ENCODE data around the gene FBXW5.

FBXW5 gene

DNA sequence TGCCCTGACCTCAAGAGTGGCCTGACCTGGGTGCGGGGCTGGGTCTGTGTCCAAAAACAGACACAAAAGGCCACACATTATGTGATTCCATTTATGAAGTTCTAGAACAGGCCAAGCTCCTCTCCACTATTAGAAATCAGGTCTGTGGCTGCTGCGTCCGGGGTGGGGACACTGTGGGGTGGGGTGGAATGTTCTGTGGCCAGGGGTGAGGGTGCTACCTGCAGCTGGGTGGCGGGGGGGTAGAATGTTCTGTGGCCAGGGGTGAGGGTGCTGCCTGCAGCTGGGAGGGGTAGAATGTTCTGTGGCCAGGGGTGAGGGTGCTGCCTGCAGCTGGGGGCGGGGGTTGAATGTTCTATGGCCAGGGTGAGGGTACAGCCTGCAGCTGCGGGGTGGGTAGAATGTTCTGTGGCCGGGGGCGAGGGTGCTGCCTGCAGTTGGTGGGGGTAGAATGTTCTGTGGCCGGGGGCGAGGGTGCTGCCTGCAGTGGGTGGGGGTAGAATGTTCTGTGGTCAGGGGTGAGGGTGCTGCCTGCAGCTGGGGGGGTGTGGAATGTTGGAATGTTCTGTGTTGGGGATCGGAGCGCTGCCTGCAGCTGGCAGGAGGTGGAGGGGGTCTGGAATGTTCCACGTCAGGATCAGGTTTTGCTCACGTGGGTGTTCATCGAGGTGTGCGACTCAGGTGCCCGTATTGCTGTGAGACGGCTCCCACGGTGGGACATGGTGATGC lies 15.8 kb upstream of the FBXW5 start:
- DNase-seq: no peak

DNA sequence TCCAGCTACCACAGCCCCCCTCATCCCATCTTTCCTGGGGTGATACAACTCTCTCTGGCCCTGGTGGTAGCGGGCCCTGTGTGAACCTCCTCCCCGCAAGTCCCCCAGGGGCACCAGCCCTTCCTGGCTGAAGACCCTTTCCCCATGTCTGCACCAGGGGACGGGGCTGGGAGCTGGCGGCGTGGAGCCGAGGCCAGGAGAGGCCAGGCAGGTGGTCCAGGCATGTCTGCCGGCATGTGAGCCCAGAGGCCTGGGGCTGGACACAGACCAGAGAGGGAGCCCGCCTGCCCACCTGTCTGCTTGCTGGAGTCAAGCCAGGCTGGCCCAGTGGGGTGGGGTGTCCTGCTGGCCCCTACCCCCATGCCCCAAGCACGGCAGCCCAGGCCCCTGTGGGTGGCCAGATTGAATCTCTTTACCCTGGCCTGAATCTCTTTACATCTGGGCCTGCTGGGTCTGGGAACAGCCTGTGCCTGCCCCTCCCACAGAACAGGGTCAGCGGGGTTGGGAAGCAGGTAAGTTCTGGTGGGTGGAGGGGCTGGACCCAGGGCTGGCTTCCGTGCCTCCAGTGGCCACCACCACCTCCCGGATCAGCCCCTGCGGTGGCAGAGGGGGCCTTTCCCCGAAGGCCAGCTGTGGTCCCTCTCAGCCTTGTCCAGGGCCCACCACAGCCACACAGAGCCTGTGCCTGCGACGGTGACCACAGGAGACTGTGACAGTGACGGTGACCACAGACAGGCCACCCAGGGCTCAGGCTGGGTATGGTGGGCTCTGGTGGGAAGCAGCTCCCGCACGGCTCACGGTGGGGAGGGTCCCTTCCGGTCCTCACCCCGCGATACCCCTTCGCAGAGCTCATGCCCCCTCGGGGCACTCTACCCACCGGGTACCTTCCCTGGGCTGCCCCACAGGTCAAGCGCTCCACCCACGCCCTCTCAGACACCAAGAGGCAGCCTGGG lies 14.6 kb upstream of the FBXW5 start:
- DNase-seq: no peak

DNA sequence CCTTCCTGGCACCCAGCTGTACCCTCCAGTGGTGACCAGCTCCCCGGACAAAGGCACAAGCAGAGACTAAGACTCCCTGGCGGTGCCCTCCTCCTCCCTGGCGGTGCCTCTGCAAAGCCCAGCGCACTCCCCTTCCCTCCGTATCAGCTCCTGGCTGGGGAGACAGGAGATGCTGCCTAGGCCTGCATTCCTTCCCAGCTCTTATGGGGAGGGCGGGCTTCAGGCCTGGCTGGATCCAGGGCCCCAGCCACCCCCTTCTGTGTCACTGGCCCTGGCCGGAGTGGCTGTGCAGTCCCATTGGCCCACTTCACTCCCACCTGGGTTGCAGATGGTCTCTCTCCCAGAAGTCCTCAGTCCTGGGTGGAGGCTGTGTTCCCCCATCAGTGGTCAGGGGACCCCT lies 13.9 kb upstream of the FBXW5 start:
- no peak for DNase-seq

DNA sequence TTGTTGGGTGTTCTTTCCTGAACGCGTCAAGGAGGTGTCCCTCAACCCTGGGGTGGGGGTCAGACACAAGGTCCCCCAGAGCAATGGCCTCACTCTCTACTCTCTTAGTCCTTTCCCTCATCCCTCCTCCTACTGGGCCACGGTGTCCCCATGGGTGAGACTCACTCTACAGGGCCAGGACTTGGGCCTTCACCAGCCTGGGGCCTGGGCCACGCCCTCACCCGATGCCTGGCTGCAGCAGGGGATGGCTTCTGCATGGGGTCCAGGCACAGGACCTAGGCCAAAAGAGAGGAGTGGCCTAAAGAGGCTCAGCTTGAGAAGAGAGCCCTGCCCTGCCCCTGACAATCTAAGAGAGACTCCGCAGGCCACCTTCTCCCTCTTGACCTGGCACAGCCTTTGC lies 13.4 kb upstream of the FBXW5 start:
- no peak for DNase-seq

DNA sequence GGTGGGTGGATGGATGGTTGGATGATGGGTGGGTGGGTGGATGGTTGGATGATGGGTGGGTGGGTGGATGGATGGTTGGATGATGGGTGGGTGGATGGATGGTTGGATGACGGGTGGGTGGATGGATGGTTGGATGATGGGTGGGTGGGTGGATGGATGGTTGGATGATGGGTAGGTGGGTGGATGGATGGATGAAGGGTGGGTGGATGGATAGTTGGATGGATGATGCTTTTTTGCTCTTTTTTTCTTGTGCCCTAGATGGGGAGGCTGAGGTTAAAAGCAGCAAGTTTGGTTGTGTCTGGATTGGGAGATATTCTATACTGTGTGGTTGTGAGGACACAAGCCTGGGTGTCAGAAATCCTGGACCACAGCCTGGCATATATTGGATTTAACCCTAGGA lies 12.9 kb upstream of the FBXW5 start:
- DNase-seq: no peak

DNA sequence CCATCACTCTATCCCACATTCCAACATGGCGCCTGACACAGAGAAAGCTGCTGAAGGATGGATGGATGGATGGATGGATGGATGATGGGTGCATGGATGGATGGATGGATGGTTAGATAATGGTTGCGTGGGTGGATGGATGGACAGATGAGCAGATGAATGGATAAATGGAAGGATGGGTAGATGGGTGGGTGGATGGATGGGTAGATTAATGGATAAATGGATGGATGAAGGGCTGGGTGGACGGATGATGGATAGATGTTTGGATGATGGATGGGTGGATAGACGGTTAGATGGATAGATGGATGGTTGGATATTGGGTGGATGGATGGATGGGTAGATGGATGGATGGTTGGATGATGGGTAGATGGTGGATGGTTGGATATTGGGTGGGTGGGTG lies 12.1 kb upstream of the FBXW5 start:
- no peak for DNase-seq

DNA sequence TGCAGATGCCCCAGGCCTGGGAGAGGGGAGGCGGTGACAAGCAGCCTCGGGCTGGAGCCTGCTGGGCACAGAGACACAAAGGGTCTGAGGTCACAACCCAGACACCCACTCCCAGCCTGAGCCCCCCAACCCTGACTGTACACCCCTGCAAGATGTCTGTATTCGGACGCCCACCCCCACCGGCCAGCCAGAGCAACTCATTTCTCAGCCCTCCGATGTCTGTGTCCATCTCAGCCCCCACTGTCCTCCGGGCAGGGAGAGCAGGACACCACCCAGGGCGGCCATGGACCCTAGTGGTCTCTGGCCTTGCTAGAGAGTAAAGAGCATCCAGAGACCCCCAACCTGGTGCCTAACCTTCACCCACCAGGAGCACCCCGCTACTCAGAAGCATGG lies 11.4 kb upstream of the FBXW5 start:
- DNase-seq: no peak

DNA sequence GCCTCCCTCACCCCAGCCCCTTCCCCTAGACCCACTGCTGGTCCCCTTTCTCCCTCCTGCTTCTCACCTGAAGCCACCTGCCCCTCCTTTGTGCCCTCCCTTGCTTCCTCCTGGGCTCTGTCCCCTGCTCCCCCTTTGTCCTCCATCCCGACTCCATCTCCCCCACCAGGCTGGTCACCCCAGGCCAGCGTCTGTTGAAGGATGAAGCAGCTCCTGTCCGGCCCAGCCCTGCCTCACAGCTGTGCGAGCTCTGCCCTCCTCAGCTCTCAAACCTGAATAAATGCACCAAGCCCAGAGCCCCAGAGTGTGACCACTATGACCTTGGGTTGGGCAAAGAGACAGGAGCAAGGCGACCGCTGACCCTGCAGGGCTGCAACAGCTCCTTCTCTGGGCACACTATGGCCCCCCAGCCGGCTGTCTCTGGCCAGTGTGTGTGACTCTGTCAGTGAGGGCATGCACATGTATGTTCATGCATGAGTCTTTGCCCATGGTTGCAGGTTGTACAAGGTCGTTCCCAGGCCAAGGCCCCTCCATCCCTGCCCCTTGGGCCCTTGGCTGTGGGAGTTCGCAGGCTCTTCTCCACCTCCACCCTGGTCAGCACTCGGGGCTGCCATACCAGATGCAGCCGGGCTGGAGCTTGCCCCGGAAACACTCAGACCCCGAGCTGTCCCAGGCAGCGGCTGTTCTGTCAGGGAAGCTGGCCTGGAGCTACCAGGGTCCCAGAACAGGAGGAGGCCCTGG lies 10.8 kb upstream of the FBXW5 start:
- DNase-seq: no peak

DNA sequence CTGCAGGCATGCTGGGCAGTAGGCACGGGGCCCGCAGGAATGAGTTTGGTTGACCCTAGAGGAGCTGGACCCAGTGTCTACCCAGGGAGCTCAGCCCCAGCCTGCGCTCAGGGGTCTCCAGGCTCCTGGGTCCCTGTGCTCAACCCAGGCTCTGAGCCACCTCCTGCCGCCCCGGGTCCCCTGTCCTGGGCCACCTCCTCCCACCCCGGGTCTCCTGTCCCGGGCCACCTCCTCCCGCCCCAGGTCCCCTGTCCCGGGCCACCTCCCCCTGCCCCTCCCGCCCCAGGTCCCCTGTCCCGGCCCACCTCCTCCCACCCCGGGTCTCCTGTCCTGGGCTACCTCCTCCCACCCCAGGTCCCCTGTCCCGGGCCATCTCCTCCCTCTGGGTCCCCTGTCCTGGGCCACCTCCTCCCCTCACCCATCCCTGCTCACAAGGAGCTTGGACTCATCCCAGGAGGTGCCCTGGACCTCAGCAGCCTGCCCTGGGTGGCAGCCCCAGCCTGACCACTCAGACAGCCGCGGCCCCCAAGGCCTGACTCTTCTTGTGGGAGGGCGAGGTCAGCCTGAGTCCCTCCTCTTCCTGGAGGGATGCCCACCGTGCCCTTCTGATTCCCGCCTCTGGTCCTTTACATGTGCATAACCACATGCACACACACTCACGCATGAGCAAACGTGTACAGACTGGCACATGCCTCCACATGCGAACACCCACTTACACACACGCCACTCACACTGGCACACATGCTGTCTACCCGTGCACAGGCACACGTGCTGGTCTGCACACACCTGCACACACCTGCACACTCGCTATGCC lies 9.9 kb upstream of the FBXW5 start:
- DNase-seq: no peak

DNA sequence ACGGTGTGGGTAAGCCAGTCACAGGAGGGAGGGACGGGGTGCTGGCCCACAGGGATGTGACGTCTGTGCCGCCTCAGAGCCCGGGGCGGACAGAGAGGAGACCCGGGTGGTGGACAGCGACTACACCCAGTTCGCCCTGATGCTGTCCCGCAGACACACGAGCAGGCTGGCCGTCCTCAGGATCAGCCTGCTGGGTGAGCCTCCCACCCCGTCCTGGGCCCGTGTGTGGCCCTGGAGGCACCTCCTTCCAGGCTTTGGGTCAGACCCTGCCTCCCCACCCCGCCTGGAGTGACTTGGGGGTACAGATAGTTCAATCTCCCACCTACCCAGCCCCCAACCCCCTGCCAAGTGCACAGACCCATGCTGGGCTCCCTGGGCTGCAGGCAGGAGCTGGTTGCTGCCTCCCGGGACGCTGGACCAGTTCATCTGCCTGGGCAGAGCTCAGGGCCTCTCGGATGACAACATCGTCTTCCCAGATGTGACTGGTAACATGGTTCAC lies 9.3 kb upstream of the FBXW5 start:
- DNase-seq: no peak

DNA sequence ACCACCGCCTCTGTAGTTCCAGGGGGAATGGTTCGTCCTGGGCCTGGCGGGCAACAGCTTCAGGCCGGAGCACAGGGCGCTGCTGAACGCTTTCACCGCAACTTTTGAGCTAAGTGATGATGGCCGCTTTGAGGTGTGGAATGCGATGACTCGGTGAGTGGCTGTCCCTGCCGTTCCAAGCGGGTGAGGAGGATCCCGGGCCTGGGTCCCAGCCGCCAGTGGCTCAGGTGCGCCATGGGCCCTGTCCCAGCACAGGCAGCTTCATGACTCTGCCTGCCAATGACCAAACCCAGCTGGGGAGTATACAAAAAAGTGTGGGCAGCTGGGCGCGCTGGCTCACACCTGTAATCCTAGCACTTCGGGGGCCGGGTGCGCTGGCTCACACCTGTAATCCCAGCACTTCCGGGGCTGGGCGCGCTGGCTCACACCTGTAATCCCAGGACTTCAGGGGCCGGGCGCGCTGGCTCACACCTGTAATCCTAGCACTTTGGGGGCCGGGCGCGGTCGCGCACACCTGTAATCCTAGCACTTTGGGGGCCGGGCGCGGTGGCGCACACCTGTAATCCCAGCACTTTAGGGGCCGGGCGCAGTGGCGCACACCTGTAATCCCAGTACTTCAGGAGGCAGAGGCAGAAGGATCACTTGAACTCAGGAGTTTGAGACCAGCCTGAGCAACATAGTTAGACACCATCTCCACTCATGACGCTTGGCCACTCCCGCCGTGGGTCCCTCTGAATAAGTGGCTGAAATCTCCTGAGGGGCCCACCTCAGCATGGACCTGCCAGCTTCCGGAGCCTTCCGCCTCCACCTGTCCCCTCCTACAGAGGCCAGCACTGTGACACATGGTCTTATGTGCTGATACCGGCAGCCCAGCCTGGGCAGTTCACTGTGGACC lies 8.6 kb upstream of the FBXW5 start:
- DNase-seq: no peak

DNA sequence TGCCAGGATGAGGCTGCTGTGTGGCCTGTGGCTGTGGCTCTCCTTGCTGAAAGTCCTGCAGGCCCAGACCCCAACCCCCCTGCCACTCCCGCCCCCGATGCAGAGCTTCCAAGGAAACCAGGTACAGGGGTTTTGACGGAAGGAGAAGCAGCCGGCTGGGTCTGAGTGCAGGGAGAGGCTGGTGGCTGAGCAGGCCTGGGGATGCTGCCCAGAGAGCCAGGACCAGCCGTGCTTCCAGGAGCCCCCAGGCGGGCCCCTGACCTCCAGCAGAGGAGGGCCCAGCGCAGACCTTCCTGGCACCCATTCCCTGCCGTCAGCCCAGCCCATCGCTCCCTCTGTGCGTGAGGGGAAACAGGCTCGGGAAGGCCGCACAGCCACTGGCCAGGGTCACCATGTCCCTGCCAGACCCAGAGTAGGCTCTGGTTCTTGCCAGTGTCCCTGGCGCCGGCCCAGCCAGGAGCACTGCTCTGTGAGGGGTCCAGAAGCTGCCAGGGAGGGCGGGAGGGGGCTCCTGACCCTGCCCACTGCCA lies 7.8 kb upstream of the FBXW5 start:
- no peak for DNase-seq

DNA sequence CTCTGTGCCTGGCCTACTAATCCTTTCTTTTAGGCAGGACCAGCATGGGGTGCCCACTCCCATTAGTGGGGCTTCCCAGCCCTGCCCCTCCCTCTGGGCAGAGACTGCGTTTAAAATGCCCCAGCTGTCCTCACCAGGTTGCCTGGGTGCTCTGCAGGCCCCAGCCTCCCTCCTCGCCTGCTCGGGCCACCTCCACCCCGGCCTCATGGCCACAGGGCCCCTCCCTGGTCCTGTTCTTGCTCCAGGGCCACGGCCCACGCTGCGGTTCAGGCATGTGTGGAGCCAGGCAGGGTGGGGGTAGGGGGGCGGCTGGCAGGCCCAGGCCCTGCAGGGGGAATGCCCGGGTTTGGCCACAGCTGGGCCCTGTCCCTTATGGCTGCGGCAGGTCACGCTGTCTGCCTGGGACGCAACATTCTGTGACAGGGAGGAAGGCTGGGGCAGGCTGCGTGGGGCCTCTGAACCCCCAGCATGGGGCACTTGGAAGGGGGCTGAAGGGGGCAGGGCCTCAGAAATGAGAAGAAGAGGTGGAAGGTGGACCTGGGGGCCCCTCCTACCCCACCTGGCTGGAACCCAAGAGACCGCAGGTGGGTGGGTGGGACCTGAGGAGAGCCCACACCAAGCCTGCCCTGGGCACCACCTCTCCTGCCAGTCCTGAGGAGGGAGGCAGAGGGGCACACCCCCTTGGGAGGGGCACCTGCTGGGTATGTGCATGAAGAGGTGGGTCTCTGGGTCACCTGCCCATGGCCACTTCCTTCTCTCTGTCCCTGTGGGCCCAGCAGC lies 7.2 kb upstream of the FBXW5 start, which contains the start of gene LCN12:
Gene LCN12 (plus strand): TSS at position 733 of the 780 bp plus-strand sequence. CDS start 55 bp downstream, outside the sequence.
- DNase-seq: no peak

DNA sequence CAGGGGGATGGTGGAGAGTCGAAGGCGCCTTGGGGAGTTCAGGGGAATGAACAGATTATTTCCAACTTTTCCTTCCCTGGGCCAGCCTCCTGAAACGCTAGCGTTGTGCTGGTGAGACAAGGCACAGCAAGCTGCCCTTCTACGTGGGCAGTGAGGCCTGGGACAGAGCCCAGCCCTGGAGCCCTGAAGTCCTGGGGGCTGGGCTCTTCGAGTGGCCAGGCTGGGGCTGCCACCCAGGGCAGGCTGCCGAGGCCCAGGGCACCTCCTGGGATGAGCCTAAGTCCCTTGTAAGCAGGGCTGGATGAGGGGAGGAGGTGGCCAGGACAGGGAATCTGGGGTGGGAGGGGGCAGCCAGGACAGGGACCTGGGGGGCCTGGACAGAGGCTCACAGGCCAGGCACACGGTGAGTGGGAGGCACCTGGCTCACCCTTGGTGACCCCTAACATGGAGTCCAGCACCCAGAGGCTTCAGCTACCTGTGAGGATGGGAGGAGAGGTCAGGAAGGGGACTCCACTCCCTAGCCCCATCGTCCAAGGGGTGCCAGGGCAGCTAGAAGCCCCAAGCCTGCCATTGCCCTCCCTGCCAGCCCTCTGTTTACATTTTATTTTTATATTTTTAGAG lies 6.2 kb upstream of the FBXW5 start:
- no peak for DNase-seq

DNA sequence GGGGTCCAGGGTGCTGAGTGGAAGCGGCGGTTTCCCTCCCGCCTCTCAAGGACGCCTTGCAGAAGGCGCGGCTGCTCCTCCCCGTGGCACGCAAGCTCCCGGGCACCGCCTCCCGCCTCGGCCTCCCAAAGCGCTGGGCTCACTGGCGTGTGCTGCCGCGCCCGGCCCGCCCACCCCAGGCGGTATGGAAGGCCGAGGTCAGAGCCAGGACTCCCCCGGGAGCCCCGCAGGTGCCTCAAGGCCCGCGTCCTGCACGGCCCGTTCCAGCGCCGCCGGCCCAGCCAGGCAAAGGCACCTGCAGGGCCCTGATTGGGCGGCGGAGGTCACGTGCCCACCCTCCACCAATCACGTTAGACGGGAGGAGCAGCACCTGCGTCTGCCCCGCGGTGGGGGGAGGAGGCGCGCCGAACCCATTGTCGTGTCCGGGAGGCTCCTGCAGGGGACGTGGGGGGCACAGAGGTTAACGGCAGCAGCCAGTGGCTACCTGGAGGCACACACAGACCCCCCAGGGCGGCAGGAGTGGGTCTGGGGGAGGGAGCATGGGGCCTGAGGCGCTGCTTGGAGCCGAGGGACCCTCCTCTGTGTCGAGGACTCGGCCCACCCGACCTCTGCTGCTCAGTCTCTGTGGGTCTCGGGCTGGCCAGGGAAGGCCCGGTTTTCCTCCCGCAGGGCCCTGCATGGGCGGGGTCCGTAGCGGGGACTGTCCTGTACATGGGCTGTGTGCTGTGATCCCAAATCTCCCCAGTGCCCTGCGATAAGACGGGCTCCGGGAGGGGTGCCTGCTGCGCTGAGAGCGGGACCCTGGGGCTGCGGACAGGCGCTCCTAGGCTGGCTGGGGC lies 5.5 kb upstream of the FBXW5 start:
- peak; percentile 94 for DNase-seq

DNA sequence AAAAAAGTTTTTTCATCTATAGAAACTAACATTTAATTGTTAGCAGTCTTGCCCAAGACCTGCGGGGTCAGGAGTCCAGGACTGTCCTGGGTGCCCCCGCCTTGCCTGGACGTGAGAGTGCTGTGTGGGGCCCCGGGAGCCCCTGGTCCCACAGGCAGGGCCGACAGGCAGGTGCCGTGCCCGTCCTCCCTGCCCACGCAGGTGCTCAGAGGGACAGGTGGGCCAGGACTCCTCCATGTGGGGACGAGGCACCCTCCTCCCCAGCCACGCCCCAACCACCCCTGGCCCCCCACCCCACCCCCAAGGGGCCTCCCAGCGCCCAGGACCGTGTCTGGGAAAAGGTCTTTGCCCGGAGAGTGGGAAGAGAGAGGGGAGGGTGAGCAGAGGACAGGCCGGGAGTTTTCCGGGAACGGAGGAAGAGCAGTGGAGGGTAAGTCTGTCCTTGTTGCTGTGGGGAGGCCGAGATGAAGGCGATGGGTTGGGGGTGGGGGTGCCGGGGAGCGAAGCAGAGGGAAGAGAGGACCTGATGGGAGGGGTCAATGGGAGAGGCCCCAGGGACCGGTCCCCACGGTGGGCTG lies 4.8 kb upstream of the FBXW5 start:
- peak; percentile 34 for DNase-seq

DNA sequence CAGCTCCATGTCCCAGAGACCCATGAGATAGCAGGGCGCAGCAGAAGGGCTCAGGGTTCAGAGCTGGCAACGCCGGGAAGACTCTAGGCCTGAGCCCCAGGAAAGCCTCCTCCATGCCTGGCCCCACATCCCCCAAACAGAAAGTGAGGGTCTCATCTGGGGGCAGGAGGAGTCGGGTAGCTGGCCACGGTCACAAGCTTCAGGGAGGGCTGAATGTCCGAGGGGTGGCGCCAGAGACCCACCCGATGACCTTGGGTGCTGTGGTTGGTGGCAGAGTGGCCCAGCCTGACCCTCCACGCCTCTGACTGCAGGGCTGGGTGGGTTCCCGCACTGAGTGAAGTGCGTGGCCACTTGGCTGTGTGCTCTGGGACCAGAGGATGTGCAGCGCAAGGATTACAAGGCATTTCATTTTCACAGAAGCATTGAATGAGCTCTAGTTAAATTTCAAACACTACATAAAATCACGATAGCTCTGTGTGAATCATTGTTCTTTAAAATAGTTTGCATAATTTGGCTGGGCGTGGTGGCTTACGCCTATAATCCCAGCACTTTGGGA lies 3.5 kb upstream of the FBXW5 start:
- DNase-seq: peak; percentile 30

Measured in NCI-H146 (cell line).